WTC11 (cell line): ENCODE data around the gene ZBTB16. TPM values are rescaled to one million over a fixed set of nuclear protein-coding genes. Genes with fewer than 3 reads are reported as not detected.

Source experiments
- ATAC-seq: fragments of 200-7000 bp; cut with Tn5 transposase; 2 replicates; pipeline ENCODE4 v1.10.0; 2021; ENCODE audit warnings: mild to moderate bottlenecking, moderate library complexity
- CTCF ChIA-PET: fragments of 300-600 bp; sonication (Branson Sonifier 250); formaldehyde crosslinking; loops from one replicate; lab custom pipeline; 2021; ENCODE audit warnings: antibody characterized with exemption; lab: Charles Lee
- POLR2A ChIA-PET: fragments of 350-600 bp; sonication (Branson Sonifier 250); formaldehyde crosslinking; loops from one replicate; lab custom pipeline; 2021; ENCODE audit warnings: antibody characterized with exemption; lab: Charles Lee
- DNase-seq: peaks from one replicate; pipeline ENCODE4 v3.0.0; 2021; ENCODE audit warnings: low spot score
- H3K27ac Mint-ChIP-seq: 2 replicates; pipeline ENCODE4 v1.8.0; 2021; ENCODE audit warnings: mixed read lengths
- H3K27me3 Mint-ChIP-seq: 2 replicates; pipeline ENCODE4 v1.8.0; 2021; ENCODE audit warnings: low read depth, mild to moderate bottlenecking, moderate library complexity, mixed read lengths
- H3K36me3 Mint-ChIP-seq: 2 replicates; pipeline ENCODE4 v1.8.0; 2021; ENCODE audit warnings: mixed read lengths
- H3K4me1 Mint-ChIP-seq: 2 replicates; pipeline ENCODE4 v1.8.0; 2022; ENCODE audit warnings: mixed read lengths
- H3K4me3 Mint-ChIP-seq: 2 replicates; pipeline ENCODE4 v1.8.0; 2021; ENCODE audit warnings: mild to moderate bottlenecking, moderate library complexity, mixed read lengths
- H3K9me3 Mint-ChIP-seq: 2 replicates; pipeline ENCODE4 v1.8.0; 2021; ENCODE audit warnings: mixed read lengths
- ATF6 ChIP-seq: sonication (generic); formaldehyde crosslinking; IDR thresholded peaks from 2 replicates; pipeline ENCODE4 v1.8.1; 2023; ENCODE audit warnings: mild to moderate bottlenecking, missing genetic modification reagents
- ESRRA ChIP-seq: sonication (generic); formaldehyde crosslinking; IDR thresholded peaks from 2 replicates; pipeline ENCODE4 v1.8.1; 2022; ENCODE audit warnings: mild to moderate bottlenecking, missing genetic modification reagents, borderline replicate concordance
- HMGA2 ChIP-seq: fragments of 250-450 bp; sonication (Bioruptor Pico); IDR thresholded peaks from 2 replicates; pipeline ENCODE4 v1.4.0; 2021; ENCODE audit warnings: mild to moderate bottlenecking, moderate library complexity
- JUN ChIP-seq: sonication (generic); formaldehyde crosslinking; IDR thresholded peaks from 2 replicates; pipeline ENCODE4 v1.8.0; 2023; ENCODE audit warnings: mild to moderate bottlenecking, missing genetic modification reagents
- MLX ChIP-seq: sonication (generic); formaldehyde crosslinking; IDR thresholded peaks from 2 replicates; pipeline ENCODE4 v1.8.1; 2023; ENCODE audit warnings: mild to moderate bottlenecking, missing genetic modification reagents, moderate library complexity
- NR2C2 ChIP-seq: sonication (generic); formaldehyde crosslinking; IDR thresholded peaks from 2 replicates; pipeline ENCODE4 v1.8.0; 2022; ENCODE audit warnings: mild to moderate bottlenecking, missing genetic modification reagents
- OVOL2 ChIP-seq: fragments of 250-450 bp; sonication (Bioruptor Pico); IDR thresholded peaks from 2 replicates; pipeline ENCODE4 v1.9.0; 2021; ENCODE audit warnings: mild to moderate bottlenecking, borderline replicate concordance
- ZNF396 ChIP-seq: fragments of 250-450 bp; sonication (Bioruptor Pico); IDR thresholded peaks from 2 replicates; pipeline ENCODE4 v1.8.0; 2021; ENCODE audit warnings: mild to moderate bottlenecking, moderate library complexity, borderline replicate concordance
- ZNF425 ChIP-seq: fragments of 250-450 bp; sonication (Bioruptor Pico); conservative IDR thresholded peaks from 2 replicates; pipeline ENCODE4 v1.9.0; 2021; ENCODE audit warnings: mild to moderate bottlenecking
- total RNA-seq: library from RNA; stranded (reverse); gene quantifications from 3 replicates; pipeline ENCODE4 v1.2.3, GENCODE V29; 2021
- TF ChIP-seq, protein P1 (sequence below): sonication (generic); formaldehyde crosslinking; conservative IDR thresholded peaks from 2 replicates; pipeline ENCODE4 v1.8.1; 2023; ENCODE audit warnings: mild to moderate bottlenecking, low read depth, missing genetic modification reagents, moderate library complexity
- TF ChIP-seq, protein P2 (sequence below): fragments of 250-450 bp; sonication (Bioruptor Pico); IDR thresholded peaks from 2 replicates; pipeline ENCODE4 v1.9.0; 2021; ENCODE audit warnings: mild to moderate bottlenecking
- TF ChIP-seq, protein P3 (sequence below): sonication (generic); formaldehyde crosslinking; conservative IDR thresholded peaks from 2 replicates; pipeline ENCODE4 v1.8.1; 2022; ENCODE audit warnings: mild to moderate bottlenecking, missing genetic modification reagents
- TF ChIP-seq, protein P4 (sequence below): sonication (generic); formaldehyde crosslinking; IDR thresholded peaks from 2 replicates; pipeline ENCODE4 v1.8.1; 2023; ENCODE audit warnings: mild to moderate bottlenecking, missing genetic modification reagents

Gene ZBTB16
- total RNA-seq, 1 experiment from 2014 or later: 0.57 TPM

- DNase-seq (no peak), ATAC-seq (no peak)
- Mint-ChIP-seq H3K9me3 (no peaks in the 10 kb centered on the region), H3K4me1 (peaks cover 32% of the 10 kb centered on the region), H3K36me3 (no peaks in the 10 kb centered on the region), H3K27ac (no peak overlapping the region), H3K4me3 (no peak overlapping the region), H3K27me3 (no peaks in the 10 kb centered on the region; the same call in 1 of the 2 replicates)
- POLR2A ChIA-PET: interaction anchor here (0.6 kb wide), 2 partner anchors 72 to 340 kb away, joined by 3 to 4 read pairs; no protein-coding TSS in a partner anchor
- CTCF ChIA-PET: interaction anchor here (1.0 to 10.6 kb wide), 6 partner anchors 8 to 350 kb away, joined by 3 to 151 read pairs (median 4); no protein-coding TSS in a partner anchor
- no peak for TF ChIP-seq ESRRA (CRISPR knock-in tag)
- TF ChIP-seq, protein P1, sequence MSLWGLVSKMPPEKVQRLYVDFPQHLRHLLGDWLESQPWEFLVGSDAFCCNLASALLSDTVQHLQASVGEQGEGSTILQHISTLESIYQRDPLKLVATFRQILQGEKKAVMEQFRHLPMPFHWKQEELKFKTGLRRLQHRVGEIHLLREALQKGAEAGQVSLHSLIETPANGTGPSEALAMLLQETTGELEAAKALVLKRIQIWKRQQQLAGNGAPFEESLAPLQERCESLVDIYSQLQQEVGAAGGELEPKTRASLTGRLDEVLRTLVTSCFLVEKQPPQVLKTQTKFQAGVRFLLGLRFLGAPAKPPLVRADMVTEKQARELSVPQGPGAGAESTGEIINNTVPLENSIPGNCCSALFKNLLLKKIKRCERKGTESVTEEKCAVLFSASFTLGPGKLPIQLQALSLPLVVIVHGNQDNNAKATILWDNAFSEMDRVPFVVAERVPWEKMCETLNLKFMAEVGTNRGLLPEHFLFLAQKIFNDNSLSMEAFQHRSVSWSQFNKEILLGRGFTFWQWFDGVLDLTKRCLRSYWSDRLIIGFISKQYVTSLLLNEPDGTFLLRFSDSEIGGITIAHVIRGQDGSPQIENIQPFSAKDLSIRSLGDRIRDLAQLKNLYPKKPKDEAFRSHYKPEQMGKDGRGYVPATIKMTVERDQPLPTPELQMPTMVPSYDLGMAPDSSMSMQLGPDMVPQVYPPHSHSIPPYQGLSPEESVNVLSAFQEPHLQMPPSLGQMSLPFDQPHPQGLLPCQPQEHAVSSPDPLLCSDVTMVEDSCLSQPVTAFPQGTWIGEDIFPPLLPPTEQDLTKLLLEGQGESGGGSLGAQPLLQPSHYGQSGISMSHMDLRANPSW (CRISPR knock-in tag): no peak
- no peak for TF ChIP-seq MLX (CRISPR knock-in tag)
- TF ChIP-seq, protein P2, sequence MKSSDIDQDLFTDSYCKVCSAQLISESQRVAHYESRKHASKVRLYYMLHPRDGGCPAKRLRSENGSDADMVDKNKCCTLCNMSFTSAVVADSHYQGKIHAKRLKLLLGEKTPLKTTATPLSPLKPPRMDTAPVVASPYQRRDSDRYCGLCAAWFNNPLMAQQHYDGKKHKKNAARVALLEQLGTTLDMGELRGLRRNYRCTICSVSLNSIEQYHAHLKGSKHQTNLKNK (CRISPR knock-in tag): no peak
- TF ChIP-seq ZNF396 (CRISPR knock-in tag): no peak
- TF ChIP-seq HMGA2 (CRISPR knock-in tag): no peak
- TF ChIP-seq JUN (CRISPR knock-in tag): no peak
- TF ChIP-seq, protein P3, sequence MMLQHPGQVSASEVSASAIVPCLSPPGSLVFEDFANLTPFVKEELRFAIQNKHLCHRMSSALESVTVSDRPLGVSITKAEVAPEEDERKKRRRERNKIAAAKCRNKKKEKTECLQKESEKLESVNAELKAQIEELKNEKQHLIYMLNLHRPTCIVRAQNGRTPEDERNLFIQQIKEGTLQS (CRISPR knock-in tag): no peak
- TF ChIP-seq OVOL2: no peak
- TF ChIP-seq, protein P4, sequence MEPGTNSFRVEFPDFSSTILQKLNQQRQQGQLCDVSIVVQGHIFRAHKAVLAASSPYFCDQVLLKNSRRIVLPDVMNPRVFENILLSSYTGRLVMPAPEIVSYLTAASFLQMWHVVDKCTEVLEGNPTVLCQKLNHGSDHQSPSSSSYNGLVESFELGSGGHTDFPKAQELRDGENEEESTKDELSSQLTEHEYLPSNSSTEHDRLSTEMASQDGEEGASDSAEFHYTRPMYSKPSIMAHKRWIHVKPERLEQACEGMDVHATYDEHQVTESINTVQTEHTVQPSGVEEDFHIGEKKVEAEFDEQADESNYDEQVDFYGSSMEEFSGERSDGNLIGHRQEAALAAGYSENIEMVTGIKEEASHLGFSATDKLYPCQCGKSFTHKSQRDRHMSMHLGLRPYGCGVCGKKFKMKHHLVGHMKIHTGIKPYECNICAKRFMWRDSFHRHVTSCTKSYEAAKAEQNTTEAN (CRISPR knock-in tag): no peak
- TF ChIP-seq NR2C2 (CRISPR knock-in tag): no peak
These were observed 196.9 kb downstream of the ZBTB16 start for GRCh38 chr11:114256176-114256966.

GRCh38 chr11:114256967-114257286 lies 197.4 kb downstream of the ZBTB16 start:
- H3K4me3 Mint-ChIP-seq: no peak overlapping the region
- no peaks in the 10 kb centered on the region for H3K36me3 Mint-ChIP-seq
- CTCF ChIA-PET: interaction anchor here (0.8 to 10.6 kb wide), 9 partner anchors 8 to 361 kb away, joined by 3 to 151 read pairs (median 4); no protein-coding TSS in a partner anchor
- no peaks in the 10 kb centered on the region; the same call in 1 of the 2 replicates for H3K27me3 Mint-ChIP-seq
- no peak for DNase-seq
- H3K4me1 Mint-ChIP-seq: peaks cover 26% of the 10 kb centered on the region
- TF ChIP-seq ATF6 (CRISPR knock-in tag): no peak
- TF ChIP-seq ZNF425 (CRISPR knock-in tag): no peak
- TF ChIP-seq, all 79 proteins: peak for 0
- ATAC-seq: no peak
- no peak overlapping the region for H3K27ac Mint-ChIP-seq
- H3K9me3 Mint-ChIP-seq: no peaks in the 10 kb centered on the region
- POLR2A ChIA-PET: no interaction called here
